ENCODE results near the gene RNF126.

The RNF126 gene

GRCh38 chr19:616747-617526 is 46.1 kb downstream of the RNF126 start:
- no peak for TF ChIP-seq EZH2phosphoT487 (IDR thresholded peaks at IDR 0.05; ENCODE audit: borderline replicate concordance, low read length)
- TF ChIP-seq, protein P1, sequence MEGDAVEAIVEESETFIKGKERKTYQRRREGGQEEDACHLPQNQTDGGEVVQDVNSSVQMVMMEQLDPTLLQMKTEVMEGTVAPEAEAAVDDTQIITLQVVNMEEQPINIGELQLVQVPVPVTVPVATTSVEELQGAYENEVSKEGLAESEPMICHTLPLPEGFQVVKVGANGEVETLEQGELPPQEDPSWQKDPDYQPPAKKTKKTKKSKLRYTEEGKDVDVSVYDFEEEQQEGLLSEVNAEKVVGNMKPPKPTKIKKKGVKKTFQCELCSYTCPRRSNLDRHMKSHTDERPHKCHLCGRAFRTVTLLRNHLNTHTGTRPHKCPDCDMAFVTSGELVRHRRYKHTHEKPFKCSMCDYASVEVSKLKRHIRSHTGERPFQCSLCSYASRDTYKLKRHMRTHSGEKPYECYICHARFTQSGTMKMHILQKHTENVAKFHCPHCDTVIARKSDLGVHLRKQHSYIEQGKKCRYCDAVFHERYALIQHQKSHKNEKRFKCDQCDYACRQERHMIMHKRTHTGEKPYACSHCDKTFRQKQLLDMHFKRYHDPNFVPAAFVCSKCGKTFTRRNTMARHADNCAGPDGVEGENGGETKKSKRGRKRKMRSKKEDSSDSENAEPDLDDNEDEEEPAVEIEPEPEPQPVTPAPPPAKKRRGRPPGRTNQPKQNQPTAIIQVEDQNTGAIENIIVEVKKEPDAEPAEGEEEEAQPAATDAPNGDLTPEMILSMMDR (IDR thresholded peaks at IDR 0.05; ENCODE audit: low read depth, low read length, poor library complexity, severe bottlenecking) = no peak
- Histone ChIP-seq H3K4me2 (ENCODE audit: low read length) (no peak overlapping the region), H4K20me1 (ENCODE audit: control insufficient read depth, insufficient read depth, low read depth, low read length) (no peaks in the 10 kb centered on the region), H3K9me2 (replicated peaks; ENCODE audit: control insufficient read depth, low read length) (no peaks in the 10 kb centered on the region), H3K9me3 (ENCODE audit: control insufficient read depth, insufficient read depth, low read length) (no peaks in the 10 kb centered on the region), H3K4me3 (ENCODE audit: low read length) (no peak overlapping the region), H3F3A (ENCODE audit: control insufficient read depth, insufficient read depth) (no peaks in the 10 kb centered on the region), H3K27ac (ENCODE audit: low read depth, low read length) (no peak overlapping the region), H3K36me3 (ENCODE audit: control insufficient read depth, low read length) (peaks cover 39% of the 10 kb centered on the region), H3K27me3 (ENCODE audit: control insufficient read depth, low read length) (no peaks in the 10 kb centered on the region), H3K79me2 (ENCODE audit: control insufficient read depth, low read length) (no peaks in the 10 kb centered on the region), H3K4me1 (ENCODE audit: control insufficient read depth, low read length) (no peaks in the 10 kb centered on the region)

GRCh38 chr19:616062-616700 is 46.8 kb downstream of the RNF126 start:
- H3K4me1 ChIP-seq (ENCODE audit: control insufficient read depth, low read length) = peaks cover under 1% of the 10 kb centered on the region; the same call in 1 of the 2 replicates
- H3K27ac ChIP-seq (ENCODE audit: low read depth, low read length) = no peak overlapping the region
- H3K79me2 ChIP-seq (ENCODE audit: control insufficient read depth, low read length) = no peaks in the 10 kb centered on the region
- TF ChIP-seq EZH2phosphoT487 (IDR thresholded peaks at IDR 0.05; ENCODE audit: borderline replicate concordance, low read length) = no peak
- H4K20me1 ChIP-seq (ENCODE audit: control insufficient read depth, insufficient read depth, low read depth, low read length) = no peaks in the 10 kb centered on the region
- no peaks in the 10 kb centered on the region for H3K9me3 ChIP-seq (ENCODE audit: control insufficient read depth, insufficient read depth, low read length)
- no peak overlapping the region for H3K4me3 ChIP-seq (ENCODE audit: low read length)
- H3K36me3 ChIP-seq (ENCODE audit: control insufficient read depth, low read length) = peaks cover 36% of the 10 kb centered on the region
- H3K9me2 ChIP-seq (replicated peaks; ENCODE audit: control insufficient read depth, low read length) = no peaks in the 10 kb centered on the region
- H3F3A ChIP-seq (ENCODE audit: control insufficient read depth, insufficient read depth) = no peaks in the 10 kb centered on the region
- no peak overlapping the region for H3K4me2 ChIP-seq (ENCODE audit: low read length)
- H3K27me3 ChIP-seq (ENCODE audit: control insufficient read depth, low read length) = no peaks in the 10 kb centered on the region

GRCh38 chr19:615619-616018 is 47.4 kb downstream of the RNF126 start:
- TF ChIP-seq, protein P1 (IDR thresholded peaks at IDR 0.05; ENCODE audit: low read depth, low read length, poor library complexity, severe bottlenecking) = no peak
- TF ChIP-seq EZH2phosphoT487 (IDR thresholded peaks at IDR 0.05; ENCODE audit: borderline replicate concordance, low read length) = no peak
- peaks cover 7% of the 10 kb centered on the region for H3K4me1 ChIP-seq (ENCODE audit: control insufficient read depth, low read length)
- no peaks in the 10 kb centered on the region for H3K9me2 ChIP-seq (replicated peaks; ENCODE audit: control insufficient read depth, low read length)
- H3K4me2 ChIP-seq (ENCODE audit: low read length) = no peak overlapping the region
- H3F3A ChIP-seq (ENCODE audit: control insufficient read depth, insufficient read depth) = no peaks in the 10 kb centered on the region
- no peaks in the 10 kb centered on the region for H4K20me1 ChIP-seq (ENCODE audit: control insufficient read depth, insufficient read depth, low read depth, low read length)
- H3K79me2 ChIP-seq (ENCODE audit: control insufficient read depth, low read length) = no peaks in the 10 kb centered on the region
- peaks cover 36% of the 10 kb centered on the region for H3K36me3 ChIP-seq (ENCODE audit: control insufficient read depth, low read length)
- H3K4me3 ChIP-seq (ENCODE audit: low read length) = no peak overlapping the region
- H3K27ac ChIP-seq (ENCODE audit: low read depth, low read length) = no peak overlapping the region
- H3K9me3 ChIP-seq (ENCODE audit: control insufficient read depth, insufficient read depth, low read length) = no peaks in the 10 kb centered on the region
- no peaks in the 10 kb centered on the region for H3K27me3 ChIP-seq (ENCODE audit: control insufficient read depth, low read length)

All from DOHH2 (cell line).